Adrenal gland (tissue), 5 donors: ENCODE data around the gene ZC3H15.

Experiments used
- CTCF ChIP-seq, 6 experiments: fragments of 450-650 bp in 4 of 6; fragments of 200-600 bp in 2 of 6; sonication (generic) in 1 of 6; IDR thresholded peaks; 1 replicate in 5 of 6; 2 replicates in 1 of 6; pipeline versions ENCODE4 v1.5.1 to v1.8.0; 2016 to 2021; ENCODE audit warnings: antibody characterized with exemption in 6 of 6, mild to moderate bottlenecking in 2 of 6, moderate library complexity in 1 of 6
- POLR2A ChIP-seq, 2 donors: fragments of 450-650 bp; IDR thresholded peaks; one replicate each; pipeline ENCODE4 v1.6.1; 2017; ENCODE audit warnings: antibody characterized with exemption in 2 of 2, mild to moderate bottlenecking in 2 of 2, moderate library complexity in 1 of 2
- donor health status: DM: no; HTN: no; CAD: no.

- no peak for TF ChIP-seq POLR2A (IDR thresholded peaks at IDR 0.05)
- no peak for TF ChIP-seq CTCF (IDR thresholded peaks at IDR 0.05)
These were observed 37.7 kb downstream of the ZC3H15 start for GRCh38 chr2:186523791-186524190.
